H1 (cell line): Measurements from ENCODE around the gene KCTD17. TPM values are rescaled to one million over a fixed set of nuclear protein-coding genes. Genes with fewer than 3 reads are reported as not detected.

Experiments used
- SUZ12 ChIP-seq: fragments of 200-600 bp; sonication (generic); IDR thresholded peaks from 2 replicates; pipeline ENCODE4 v1.6.1; 2012; ENCODE audit warnings: mild to moderate bottlenecking, inconsistent platforms, low read length, moderate library complexity, mixed read lengths
- polyA plus RNA-seq, 7 experiments: library from polyadenylated mRNA; depleted of rRNA in 3 of 7; stranded (reverse) in 5 of 7; unstranded in 2 of 7; fragments of >200 nt in 5 of 7; fragments of 200-250 nt in 2 of 7; gene quantifications; 1 replicate in 5 of 7; 2 replicates in 1 of 7; 4 replicates in 1 of 7; pipeline versions ENCODE4 v1.2.1 to v1.2.3, GENCODE V29; 2011 to 2013; ENCODE audit warnings: missing spikeins in 2 of 7, mixed read lengths in 2 of 7
- total RNA-seq: library from RNA; stranded (reverse); fragmentation: NEBNext Ultra II Directional; extraction: Animal tissue kit (Norgen Biotek cat#: 25700); gene quantifications from 2 replicates; pipeline ENCODE4 v1.2.1, GENCODE V29; 2021
- TF ChIP-seq, protein P1 (sequence below): IDR thresholded peaks from 2 replicates; pipeline ENCODE4 v1.6.1; 2012; ENCODE audit warnings: low read length, inconsistent platforms
- TF ChIP-seq, protein P2 (sequence below): fragments of 300-600 bp; sonication (generic); IDR thresholded peaks from 2 replicates; pipeline ENCODE4 v1.7.1; 2012; ENCODE audit warnings: low read length, moderate library complexity, mild to moderate bottlenecking, inconsistent platforms; ENCODE audit not compliant: insufficient replicate concordance

Gene KCTD17
- total and polyA plus RNA-seq, 2 of the 8 experiments (the other 6 are each of a cell fraction or from before 2014, with no cell fraction given) = 39.4 to 44.0 TPM

DNA sequence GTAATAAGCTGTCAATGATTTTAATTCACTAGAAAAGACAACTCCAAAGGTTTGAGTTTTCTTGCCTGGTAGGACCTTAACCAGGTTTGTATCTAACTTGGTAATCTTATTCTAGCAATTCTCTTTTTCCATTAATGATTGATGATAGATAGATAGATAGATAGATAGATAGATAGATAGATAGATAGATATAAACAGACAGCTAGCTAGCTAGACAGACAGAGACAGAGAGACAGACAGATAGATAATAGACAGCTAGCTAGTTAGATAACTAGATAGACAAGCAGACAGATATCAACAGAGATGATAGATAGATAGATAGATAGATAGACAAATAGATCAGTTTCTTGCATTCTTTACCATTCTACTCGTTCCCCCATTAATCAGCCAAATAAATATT is 42.7 kb downstream of the KCTD17 start (continued):
- TF ChIP-seq, protein P1, sequence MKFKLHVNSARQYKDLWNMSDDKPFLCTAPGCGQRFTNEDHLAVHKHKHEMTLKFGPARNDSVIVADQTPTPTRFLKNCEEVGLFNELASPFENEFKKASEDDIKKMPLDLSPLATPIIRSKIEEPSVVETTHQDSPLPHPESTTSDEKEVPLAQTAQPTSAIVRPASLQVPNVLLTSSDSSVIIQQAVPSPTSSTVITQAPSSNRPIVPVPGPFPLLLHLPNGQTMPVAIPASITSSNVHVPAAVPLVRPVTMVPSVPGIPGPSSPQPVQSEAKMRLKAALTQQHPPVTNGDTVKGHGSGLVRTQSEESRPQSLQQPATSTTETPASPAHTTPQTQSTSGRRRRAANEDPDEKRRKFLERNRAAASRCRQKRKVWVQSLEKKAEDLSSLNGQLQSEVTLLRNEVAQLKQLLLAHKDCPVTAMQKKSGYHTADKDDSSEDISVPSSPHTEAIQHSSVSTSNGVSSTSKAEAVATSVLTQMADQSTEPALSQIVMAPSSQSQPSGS = no peak
- TF ChIP-seq, protein P2, sequence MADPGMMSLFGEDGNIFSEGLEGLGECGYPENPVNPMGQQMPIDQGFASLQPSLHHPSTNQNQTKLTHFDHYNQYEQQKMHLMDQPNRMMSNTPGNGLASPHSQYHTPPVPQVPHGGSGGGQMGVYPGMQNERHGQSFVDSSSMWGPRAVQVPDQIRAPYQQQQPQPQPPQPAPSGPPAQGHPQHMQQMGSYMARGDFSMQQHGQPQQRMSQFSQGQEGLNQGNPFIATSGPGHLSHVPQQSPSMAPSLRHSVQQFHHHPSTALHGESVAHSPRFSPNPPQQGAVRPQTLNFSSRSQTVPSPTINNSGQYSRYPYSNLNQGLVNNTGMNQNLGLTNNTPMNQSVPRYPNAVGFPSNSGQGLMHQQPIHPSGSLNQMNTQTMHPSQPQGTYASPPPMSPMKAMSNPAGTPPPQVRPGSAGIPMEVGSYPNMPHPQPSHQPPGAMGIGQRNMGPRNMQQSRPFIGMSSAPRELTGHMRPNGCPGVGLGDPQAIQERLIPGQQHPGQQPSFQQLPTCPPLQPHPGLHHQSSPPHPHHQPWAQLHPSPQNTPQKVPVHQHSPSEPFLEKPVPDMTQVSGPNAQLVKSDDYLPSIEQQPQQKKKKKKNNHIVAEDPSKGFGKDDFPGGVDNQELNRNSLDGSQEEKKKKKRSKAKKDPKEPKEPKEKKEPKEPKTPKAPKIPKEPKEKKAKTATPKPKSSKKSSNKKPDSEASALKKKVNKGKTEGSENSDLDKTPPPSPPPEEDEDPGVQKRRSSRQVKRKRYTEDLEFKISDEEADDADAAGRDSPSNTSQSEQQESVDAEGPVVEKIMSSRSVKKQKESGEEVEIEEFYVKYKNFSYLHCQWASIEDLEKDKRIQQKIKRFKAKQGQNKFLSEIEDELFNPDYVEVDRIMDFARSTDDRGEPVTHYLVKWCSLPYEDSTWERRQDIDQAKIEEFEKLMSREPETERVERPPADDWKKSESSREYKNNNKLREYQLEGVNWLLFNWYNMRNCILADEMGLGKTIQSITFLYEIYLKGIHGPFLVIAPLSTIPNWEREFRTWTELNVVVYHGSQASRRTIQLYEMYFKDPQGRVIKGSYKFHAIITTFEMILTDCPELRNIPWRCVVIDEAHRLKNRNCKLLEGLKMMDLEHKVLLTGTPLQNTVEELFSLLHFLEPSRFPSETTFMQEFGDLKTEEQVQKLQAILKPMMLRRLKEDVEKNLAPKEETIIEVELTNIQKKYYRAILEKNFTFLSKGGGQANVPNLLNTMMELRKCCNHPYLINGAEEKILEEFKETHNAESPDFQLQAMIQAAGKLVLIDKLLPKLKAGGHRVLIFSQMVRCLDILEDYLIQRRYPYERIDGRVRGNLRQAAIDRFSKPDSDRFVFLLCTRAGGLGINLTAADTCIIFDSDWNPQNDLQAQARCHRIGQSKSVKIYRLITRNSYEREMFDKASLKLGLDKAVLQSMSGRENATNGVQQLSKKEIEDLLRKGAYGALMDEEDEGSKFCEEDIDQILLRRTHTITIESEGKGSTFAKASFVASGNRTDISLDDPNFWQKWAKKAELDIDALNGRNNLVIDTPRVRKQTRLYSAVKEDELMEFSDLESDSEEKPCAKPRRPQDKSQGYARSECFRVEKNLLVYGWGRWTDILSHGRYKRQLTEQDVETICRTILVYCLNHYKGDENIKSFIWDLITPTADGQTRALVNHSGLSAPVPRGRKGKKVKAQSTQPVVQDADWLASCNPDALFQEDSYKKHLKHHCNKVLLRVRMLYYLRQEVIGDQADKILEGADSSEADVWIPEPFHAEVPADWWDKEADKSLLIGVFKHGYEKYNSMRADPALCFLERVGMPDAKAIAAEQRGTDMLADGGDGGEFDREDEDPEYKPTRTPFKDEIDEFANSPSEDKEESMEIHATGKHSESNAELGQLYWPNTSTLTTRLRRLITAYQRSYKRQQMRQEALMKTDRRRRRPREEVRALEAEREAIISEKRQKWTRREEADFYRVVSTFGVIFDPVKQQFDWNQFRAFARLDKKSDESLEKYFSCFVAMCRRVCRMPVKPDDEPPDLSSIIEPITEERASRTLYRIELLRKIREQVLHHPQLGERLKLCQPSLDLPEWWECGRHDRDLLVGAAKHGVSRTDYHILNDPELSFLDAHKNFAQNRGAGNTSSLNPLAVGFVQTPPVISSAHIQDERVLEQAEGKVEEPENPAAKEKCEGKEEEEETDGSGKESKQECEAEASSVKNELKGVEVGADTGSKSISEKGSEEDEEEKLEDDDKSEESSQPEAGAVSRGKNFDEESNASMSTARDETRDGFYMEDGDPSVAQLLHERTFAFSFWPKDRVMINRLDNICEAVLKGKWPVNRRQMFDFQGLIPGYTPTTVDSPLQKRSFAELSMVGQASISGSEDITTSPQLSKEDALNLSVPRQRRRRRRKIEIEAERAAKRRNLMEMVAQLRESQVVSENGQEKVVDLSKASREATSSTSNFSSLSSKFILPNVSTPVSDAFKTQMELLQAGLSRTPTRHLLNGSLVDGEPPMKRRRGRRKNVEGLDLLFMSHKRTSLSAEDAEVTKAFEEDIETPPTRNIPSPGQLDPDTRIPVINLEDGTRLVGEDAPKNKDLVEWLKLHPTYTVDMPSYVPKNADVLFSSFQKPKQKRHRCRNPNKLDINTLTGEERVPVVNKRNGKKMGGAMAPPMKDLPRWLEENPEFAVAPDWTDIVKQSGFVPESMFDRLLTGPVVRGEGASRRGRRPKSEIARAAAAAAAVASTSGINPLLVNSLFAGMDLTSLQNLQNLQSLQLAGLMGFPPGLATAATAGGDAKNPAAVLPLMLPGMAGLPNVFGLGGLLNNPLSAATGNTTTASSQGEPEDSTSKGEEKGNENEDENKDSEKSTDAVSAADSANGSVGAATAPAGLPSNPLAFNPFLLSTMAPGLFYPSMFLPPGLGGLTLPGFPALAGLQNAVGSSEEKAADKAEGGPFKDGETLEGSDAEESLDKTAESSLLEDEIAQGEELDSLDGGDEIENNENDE = no peak
- TF ChIP-seq SUZ12 = no peak
